Activated CD4-positive, alpha-beta T cell treated with anti-CD3 and anti-CD28 coated beads for 36 hours (primary cell): ENCODE measurements around the gene CREB5. TPM values are rescaled to one million over a fixed set of nuclear protein-coding genes. Genes with fewer than 3 reads are reported as not detected.
A peak's percentile ranks its signal among the peaks of the same experiment; 100 is the strongest.

ENCODE experiments used
- ATAC-seq: fragments of 200-7000 bp; cut with Tn5 transposase; one replicate; pipeline ENCODE4 v1.10.0; 2021; ENCODE audit warnings: mild to moderate bottlenecking, moderate library complexity
- CTCF ChIA-PET: fragments of 350-600 bp; sonication (Branson Sonifier 250); formaldehyde crosslinking; loops from one replicate; lab custom pipeline; 2021; ENCODE audit warnings: antibody characterized with exemption; lab: Charles Lee
- POLR2A ChIA-PET: fragments of 350-600 bp; sonication (Branson Sonifier 250); formaldehyde crosslinking; loops from one replicate; lab custom pipeline; 2021; ENCODE audit warnings: antibody characterized with exemption, inconsistent platforms; lab: Charles Lee
- DNase-seq: peaks from one replicate; pipeline ENCODE4 v3.0.0-alpha.2; 2020
- H3K27ac Mint-ChIP-seq: one replicate; pipeline ENCODE4 v1.8.0; 2021; ENCODE audit warnings: mixed read lengths
- H3K27me3 Mint-ChIP-seq: one replicate; pipeline ENCODE4 v1.8.0; 2021; ENCODE audit warnings: mixed read lengths
- H3K36me3 Mint-ChIP-seq: one replicate; pipeline ENCODE4 v1.8.0; 2021; ENCODE audit warnings: low read depth, mixed read lengths
- H3K4me1 Mint-ChIP-seq: one replicate; pipeline ENCODE4 v1.8.0; 2021; ENCODE audit warnings: mixed read lengths
- H3K4me3 Mint-ChIP-seq: one replicate; pipeline ENCODE4 v1.8.0; 2021; ENCODE audit warnings: mild to moderate bottlenecking, moderate library complexity, mixed read lengths
- H3K9me3 Mint-ChIP-seq: one replicate; pipeline ENCODE4 v1.8.0; 2021; ENCODE audit warnings: low read depth, mixed read lengths
- intact Hi-C, 2 experiments: fragments of 100-400 bp; cut with DNase I in 1 of 2; cut with micrococcal nuclease in 1 of 2; formaldehyde crosslinking; loops; one replicate each; pipeline versions ENCODE4 v1.14.2 to v1.15.1; 2022 to 2024; cut with DNase I, micrococcal nuclease
- total RNA-seq, 2 experiments: library from RNA; stranded (reverse); gene quantifications; one replicate each; pipeline ENCODE4 v1.2.3, GENCODE V29; 2021

Gene CREB5
- total RNA-seq, 2 experiments from 2014 or later = 0.50 to 0.61 TPM

GRCh38 chr7:28745351-28745750 is 333.0 kb downstream of the CREB5 start:
- Mint-ChIP-seq H3K4me3 (no peak overlapping the region), H3K4me1 (no peaks in the 10 kb centered on the region), H3K9me3 (no peaks in the 10 kb centered on the region), H3K36me3 (no peaks in the 10 kb centered on the region), H3K27me3 (peaks cover 2% of the 10 kb centered on the region), H3K27ac (no peak overlapping the region)
- ChIA-PET POLR2A (no interaction called here), CTCF (no interaction called here)
- no peak for ATAC-seq
- DNase-seq = no peak
- intact Hi-C loops = no loop called here

GRCh38 chr7:28747404-28747803 is 335.1 kb downstream of the CREB5 start:
- DNase-seq (no peak), ATAC-seq (no peak)
- Mint-ChIP-seq H3K4me3 (no peak overlapping the region), H3K27me3 (peaks cover 5% of the 10 kb centered on the region), H3K9me3 (no peaks in the 10 kb centered on the region), H3K27ac (no peak overlapping the region), H3K36me3 (no peaks in the 10 kb centered on the region), H3K4me1 (no peaks in the 10 kb centered on the region)
- CTCF ChIA-PET = no interaction called here
- POLR2A ChIA-PET = interaction anchor here (0.6 kb wide), 1 partner anchor 48 kb away, joined by 3 read pairs; no protein-coding TSS in a partner anchor
- intact Hi-C loops = no loop called here

- ChIA-PET CTCF (interaction anchor here (0.7 kb wide), 1 partner anchor 303 kb away, joined by 3 read pairs; no protein-coding TSS in a partner anchor), POLR2A (interaction anchor here (0.6 kb wide), 1 partner anchor 48 kb away, joined by 3 read pairs; no protein-coding TSS in a partner anchor)
- Mint-ChIP-seq H3K27ac (no peak overlapping the region), H3K9me3 (no peaks in the 10 kb centered on the region), H3K4me3 (no peak overlapping the region), H3K27me3 (peaks cover 5% of the 10 kb centered on the region), H3K4me1 (no peaks in the 10 kb centered on the region), H3K36me3 (no peaks in the 10 kb centered on the region)
- intact Hi-C loops = no loop called here
- no peak for ATAC-seq
- DNase-seq = no peak
Observed at GRCh38 chr7:28747854-28748253, 335.5 kb downstream of the CREB5 start.

- no peak for ATAC-seq
- Mint-ChIP-seq H3K36me3 (no peaks in the 10 kb centered on the region), H3K27ac (no peak overlapping the region), H3K4me3 (no peak overlapping the region), H3K27me3 (peaks cover 5% of the 10 kb centered on the region), H3K4me1 (no peaks in the 10 kb centered on the region), H3K9me3 (no peaks in the 10 kb centered on the region)
- ChIA-PET POLR2A (no interaction called here), CTCF (interaction anchor here (0.7 kb wide), 2 partner anchors 303 to 728 kb away, joined by 3 to 4 read pairs; no protein-coding TSS in a partner anchor)
- intact Hi-C loops = no loop called here
- DNase-seq = no peak
Observed at GRCh38 chr7:28748346-28748745, 336.0 kb downstream of the CREB5 start.

GRCh38 chr7:28748933-28749584 is 336.7 kb downstream of the CREB5 start:
- peaks cover 5% of the 10 kb centered on the region for H3K27me3 Mint-ChIP-seq
- intact Hi-C loops = no loop called here
- no peaks in the 10 kb centered on the region for H3K4me1 Mint-ChIP-seq
- no peak for ATAC-seq
- H3K27ac Mint-ChIP-seq = no peak overlapping the region
- ChIA-PET CTCF (interaction anchor here (0.6 to 0.7 kb wide), 2 partner anchors 375 to 729 kb away, joined by 3 to 4 read pairs; no protein-coding TSS in a partner anchor), POLR2A (no interaction called here)
- no peaks in the 10 kb centered on the region for H3K9me3 Mint-ChIP-seq
- H3K4me3 Mint-ChIP-seq = no peak overlapping the region
- peak; percentile 17 for DNase-seq
- no peaks in the 10 kb centered on the region for H3K36me3 Mint-ChIP-seq

GRCh38 chr7:28749638-28750037 is 337.3 kb downstream of the CREB5 start:
- no peak overlapping the region for H3K27ac Mint-ChIP-seq
- H3K36me3 Mint-ChIP-seq = no peaks in the 10 kb centered on the region

GRCh38 chr7:28750981-28751380 is 338.7 kb downstream of the CREB5 start:
- no peak overlapping the region for H3K27ac Mint-ChIP-seq
- ChIA-PET CTCF (no interaction called here), POLR2A (no interaction called here)
- no peaks in the 10 kb centered on the region for H3K9me3 Mint-ChIP-seq
- H3K36me3 Mint-ChIP-seq = no peaks in the 10 kb centered on the region
- no peak overlapping the region for H3K4me3 Mint-ChIP-seq
- H3K27me3 Mint-ChIP-seq = peaks cover 5% of the 10 kb centered on the region
- intact Hi-C loops = no loop called here
- H3K4me1 Mint-ChIP-seq = no peaks in the 10 kb centered on the region
- ATAC-seq (no peak), DNase-seq (no peak)

More at GRCh38 chr7:28749638-28750037, 337.3 kb downstream of the CREB5 start:
- H3K4me3 Mint-ChIP-seq = no peak overlapping the region
- intact Hi-C loops = no loop called here
- no peaks in the 10 kb centered on the region for H3K4me1 Mint-ChIP-seq
- ATAC-seq (no peak), DNase-seq (no peak)
- H3K9me3 Mint-ChIP-seq = no peaks in the 10 kb centered on the region
- POLR2A ChIA-PET = no interaction called here
- CTCF ChIA-PET = interaction anchor here (0.6 kb wide), 1 partner anchor 374 kb away, joined by 3 read pairs; no protein-coding TSS in a partner anchor
- peaks cover 5% of the 10 kb centered on the region for H3K27me3 Mint-ChIP-seq

- H3K36me3 Mint-ChIP-seq = no peaks in the 10 kb centered on the region
- POLR2A ChIA-PET = no interaction called here
- no peaks in the 10 kb centered on the region for H3K9me3 Mint-ChIP-seq
- DNase-seq (no peak), ATAC-seq (no peak)
- no peaks in the 10 kb centered on the region for H3K4me1 Mint-ChIP-seq
- CTCF ChIA-PET = interaction anchor here (1.1 kb wide), 1 partner anchor 58 kb away, joined by 3 read pairs; no protein-coding TSS in a partner anchor
- peaks cover 4% of the 10 kb centered on the region for H3K27me3 Mint-ChIP-seq
- intact Hi-C loops = no loop called here
- no peak overlapping the region for H3K4me3 Mint-ChIP-seq
- no peak overlapping the region for H3K27ac Mint-ChIP-seq
Observed at GRCh38 chr7:28753613-28754012, 341.3 kb downstream of the CREB5 start.

- intact Hi-C loops = no loop called here
- no peak overlapping the region for H3K4me3 Mint-ChIP-seq
- no peak overlapping the region for H3K27ac Mint-ChIP-seq
- no peaks in the 10 kb centered on the region for H3K9me3 Mint-ChIP-seq
- peaks cover 4% of the 10 kb centered on the region for H3K27me3 Mint-ChIP-seq
- DNase-seq (no peak), ATAC-seq (no peak)
- no peaks in the 10 kb centered on the region for H3K36me3 Mint-ChIP-seq
- CTCF ChIA-PET = no interaction called here
- POLR2A ChIA-PET = no interaction called here
- no peaks in the 10 kb centered on the region for H3K4me1 Mint-ChIP-seq
Observed at GRCh38 chr7:28754027-28754426, 341.7 kb downstream of the CREB5 start.

- Mint-ChIP-seq H3K9me3 (no peaks in the 10 kb centered on the region), H3K36me3 (no peaks in the 10 kb centered on the region), H3K4me1 (no peaks in the 10 kb centered on the region), H3K27ac (no peak overlapping the region), H3K27me3 (peaks cover 4% of the 10 kb centered on the region), H3K4me3 (no peak overlapping the region)
- ChIA-PET CTCF (no interaction called here), POLR2A (no interaction called here)
- ATAC-seq (no peak), DNase-seq (no peak)
- intact Hi-C loops = no loop called here
Observed at GRCh38 chr7:28754447-28754846, 342.1 kb downstream of the CREB5 start.

- Mint-ChIP-seq H3K27me3 (peaks cover 4% of the 10 kb centered on the region), H3K4me3 (no peak overlapping the region), H3K27ac (no peak overlapping the region), H3K4me1 (no peaks in the 10 kb centered on the region), H3K9me3 (no peaks in the 10 kb centered on the region), H3K36me3 (no peaks in the 10 kb centered on the region)
- intact Hi-C loops = no loop called here
- ATAC-seq (no peak), DNase-seq (no peak)
- ChIA-PET CTCF (no interaction called here), POLR2A (no interaction called here)
Observed at GRCh38 chr7:28755255-28755654, 342.9 kb downstream of the CREB5 start.

GRCh38 chr7:28758186-28758585 is 345.9 kb downstream of the CREB5 start:
- H3K9me3 Mint-ChIP-seq = no peaks in the 10 kb centered on the region
- no peaks in the 10 kb centered on the region for H3K36me3 Mint-ChIP-seq
- no peaks in the 10 kb centered on the region for H3K4me1 Mint-ChIP-seq
- DNase-seq = no peak
- intact Hi-C loops = no loop called here
- no peak overlapping the region for H3K27ac Mint-ChIP-seq
- ChIA-PET POLR2A (no interaction called here), CTCF (no interaction called here)
- ATAC-seq = no peak
- H3K27me3 Mint-ChIP-seq = peaks cover 4% of the 10 kb centered on the region
- H3K4me3 Mint-ChIP-seq = no peak overlapping the region
